GM21529 (cell line): ENCODE results near the gene TSC1.
A peak's percentile ranks its signal among the peaks of the same experiment; 100 is the strongest.

Source experiments
- ATAC-seq: cut with Tn5 transposase; IDR thresholded peaks from one replicate; pipeline ENCODE4 v1.9.1; 2021; ENCODE audit not compliant: unreplicated experiment

TSC1 gene

DNA sequence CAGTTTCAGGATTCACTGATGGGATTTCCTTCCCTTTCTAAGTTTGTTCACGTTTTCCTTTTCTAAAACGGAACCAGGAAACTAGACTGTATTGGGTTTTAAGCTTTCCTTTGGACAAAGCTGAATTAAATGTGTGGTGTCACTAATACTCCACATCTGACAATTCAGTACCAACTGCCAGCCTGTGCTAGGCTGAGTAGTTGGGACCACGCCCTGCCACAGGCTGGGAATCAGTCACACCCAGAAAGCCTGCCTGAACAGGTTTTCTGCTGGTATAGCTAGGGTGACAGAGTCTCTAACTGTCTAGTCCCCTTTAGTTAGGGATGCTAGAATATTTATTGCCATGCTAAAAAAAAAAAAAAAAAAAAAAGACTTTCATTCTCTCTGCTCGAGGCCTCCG, 50.1 kb downstream of the TSC1 start:
- ATAC-seq: no peak

GRCh38 chr9:132892400-132892799, 52.0 kb downstream of the TSC1 start:
- no peak for ATAC-seq

DNA sequence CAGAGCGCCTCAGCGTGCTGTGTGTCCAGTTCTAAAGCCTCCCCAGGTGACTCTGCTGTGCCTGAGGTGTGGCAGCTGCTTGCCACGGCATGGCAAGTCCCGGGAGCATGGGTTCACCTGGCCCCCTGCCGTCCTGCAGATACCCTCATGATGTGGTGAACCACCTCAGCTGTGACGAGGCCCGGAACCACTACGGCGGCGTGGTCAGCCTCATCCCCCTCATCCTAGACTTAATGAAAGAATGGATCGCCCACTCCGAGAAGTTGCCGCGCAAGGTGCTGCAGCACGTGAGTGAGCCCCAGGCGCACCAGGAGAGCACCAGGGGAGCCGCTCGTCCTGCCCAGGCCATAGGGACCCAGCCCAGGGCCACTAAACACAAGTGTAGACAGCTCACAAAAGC, 56.3 kb downstream of the TSC1 start:
- ATAC-seq: no peak

- no peak for ATAC-seq
Observed at GRCh38 chr9:132887181-132888120, 57.0 kb downstream of the TSC1 start.

GRCh38 chr9:132886334-132886725, 58.1 kb downstream of the TSC1 start:
- no peak for ATAC-seq

- ATAC-seq: no peak
Observed at GRCh38 chr9:132885720-132886333, 58.6 kb downstream of the TSC1 start.

DNA sequence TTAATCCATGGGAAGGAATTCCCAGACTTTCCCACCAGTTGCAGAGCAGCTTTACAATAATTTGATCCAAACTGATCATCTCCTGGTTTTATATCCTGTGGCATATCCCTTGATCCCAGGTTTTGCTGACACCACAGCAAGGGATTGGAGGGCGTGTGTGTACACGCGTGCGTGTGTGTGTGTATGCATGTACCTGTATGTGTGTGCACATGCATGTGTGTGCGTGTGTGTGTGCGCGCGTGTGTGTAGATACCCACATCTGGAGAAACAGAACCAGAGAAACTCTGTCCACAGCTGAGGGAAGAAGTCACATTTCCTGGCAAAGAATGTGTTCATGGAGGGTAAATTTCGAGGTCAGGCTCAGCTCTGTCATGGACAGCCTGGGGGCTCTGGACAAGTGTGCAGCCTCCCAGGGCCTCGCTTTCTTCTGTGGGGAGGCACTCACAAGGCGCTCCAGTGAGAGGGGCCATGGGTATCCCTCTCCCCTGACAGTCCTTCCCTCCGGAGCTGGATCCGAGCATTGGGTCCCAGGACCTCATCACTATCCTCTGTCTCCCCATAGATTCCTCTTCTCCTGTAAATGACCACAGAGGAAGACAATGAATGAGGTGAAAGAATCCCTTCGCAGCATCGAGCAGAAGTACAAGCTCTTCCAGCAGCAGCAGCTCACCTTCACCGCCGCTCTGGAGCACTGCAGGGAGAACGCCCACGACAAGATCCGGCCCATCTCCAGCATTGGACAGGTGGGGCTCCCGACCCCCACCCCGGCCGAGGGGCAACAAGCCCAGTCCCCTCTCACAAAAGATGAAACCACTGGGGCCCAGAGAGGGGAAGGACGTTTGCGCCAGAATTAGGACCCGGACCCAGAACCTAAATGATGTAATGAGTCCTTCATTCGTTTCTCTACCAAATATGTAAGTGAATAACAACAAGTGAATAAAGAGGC, 60.8 kb downstream of the TSC1 start:
- no peak for ATAC-seq

- no peak for ATAC-seq
Observed at GRCh38 chr9:132882616-132883015, 61.8 kb downstream of the TSC1 start.

- ATAC-seq: no peak
Observed at GRCh38 chr9:132881826-132882225, 62.6 kb downstream of the TSC1 start.

- no peak for ATAC-seq
Observed at GRCh38 chr9:132880324-132880661, 64.1 kb downstream of the TSC1 start.

DNA sequence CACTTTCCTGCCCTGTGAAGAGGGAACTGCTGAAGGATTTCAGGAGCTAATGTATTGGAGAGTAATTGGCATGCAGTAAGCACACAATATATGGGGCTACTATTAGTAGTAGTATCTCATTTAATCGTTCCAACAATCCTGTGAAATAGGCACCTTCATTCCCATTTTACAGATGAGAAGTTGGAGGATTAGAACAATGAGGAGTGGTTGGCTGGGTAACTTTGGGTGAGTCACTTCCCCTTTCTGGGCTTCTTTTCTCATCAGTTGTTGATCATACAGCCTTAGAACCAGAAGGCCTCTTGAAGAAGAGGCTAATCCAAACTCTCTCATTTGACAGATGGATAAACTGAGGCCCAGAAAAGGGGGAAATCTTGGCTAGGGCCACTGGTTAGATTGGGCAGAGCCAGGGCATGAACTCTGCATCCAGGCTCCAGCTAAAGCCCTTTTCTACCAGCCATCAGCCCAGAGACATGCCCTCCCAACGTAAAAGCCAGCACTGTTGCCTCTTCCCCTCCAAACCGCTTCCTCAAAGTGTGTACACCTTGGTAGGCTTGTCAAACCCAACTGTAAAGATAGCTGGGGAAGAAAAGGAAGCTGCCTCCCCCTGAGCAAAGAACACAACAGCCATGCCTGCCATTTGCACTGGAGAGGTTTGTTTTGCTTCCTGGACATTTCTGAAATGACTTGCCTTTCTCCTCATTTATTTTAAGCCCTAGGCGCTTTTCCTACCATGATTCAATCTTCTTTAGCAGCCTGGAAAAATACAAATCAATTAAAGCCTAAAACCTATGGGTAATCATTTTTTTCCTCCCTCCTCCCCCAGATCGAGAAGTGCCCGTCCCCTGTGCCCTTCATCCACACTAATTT, 64.7 kb downstream of the TSC1 start:
- no peak for ATAC-seq

GRCh38 chr9:132878695-132879456, 65.5 kb downstream of the TSC1 start, which contains the start of gene SPACA9:
TSS of gene SPACA9 (plus strand) at chr9:132878898. CDS start at chr9:132883948, 5,050 bp downstream.
- ATAC-seq: no peak

DNA sequence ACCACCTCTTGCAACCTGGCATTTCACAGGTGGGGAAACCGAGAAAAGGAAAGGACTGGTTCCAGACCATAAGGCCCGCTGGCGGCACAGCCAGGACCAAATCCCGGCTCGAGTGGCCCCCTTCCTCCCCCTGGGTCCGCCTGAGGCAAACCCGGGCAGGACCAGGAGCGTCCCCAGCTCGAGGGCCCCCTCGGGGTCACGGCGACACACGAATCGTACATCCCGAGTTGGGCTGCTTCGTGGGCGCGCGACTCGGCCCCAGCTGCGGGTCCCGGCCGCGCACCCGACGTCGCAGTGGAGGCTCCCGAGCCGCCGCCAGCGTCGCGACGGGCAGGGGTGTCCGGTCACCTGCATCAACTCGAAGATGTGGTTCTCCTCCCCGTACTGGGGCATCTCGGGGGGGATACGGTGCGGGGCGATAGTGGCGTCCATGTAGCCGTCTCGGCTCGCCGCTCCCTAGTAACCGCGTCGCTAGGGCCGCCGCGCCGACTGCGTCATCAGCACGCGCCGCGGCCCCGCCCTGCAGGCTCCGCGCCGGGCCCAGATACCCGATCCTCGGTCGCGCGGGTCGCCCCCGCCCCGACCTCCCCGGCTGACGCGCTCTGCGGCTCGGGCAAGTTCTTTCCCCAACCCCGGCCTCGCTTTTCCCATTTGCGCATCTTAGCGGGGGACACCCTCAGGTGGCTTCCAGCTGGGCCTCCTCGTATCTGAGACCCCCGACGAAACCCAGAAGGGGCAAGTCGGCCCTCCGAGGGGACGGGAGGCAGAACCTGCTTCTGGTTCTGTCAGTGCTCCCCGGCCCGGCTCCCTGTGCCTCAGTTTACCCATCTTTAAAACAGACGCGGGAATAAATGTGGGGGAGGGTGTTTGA, 66.4 kb downstream of the TSC1 start, which contains the start of gene AK8:
AK8 (minus strand) TSS at position 461 of the 871 bp plus-strand sequence; CDS start at position 432, 29 bp downstream.
- peak; percentile 68 for ATAC-seq

DNA sequence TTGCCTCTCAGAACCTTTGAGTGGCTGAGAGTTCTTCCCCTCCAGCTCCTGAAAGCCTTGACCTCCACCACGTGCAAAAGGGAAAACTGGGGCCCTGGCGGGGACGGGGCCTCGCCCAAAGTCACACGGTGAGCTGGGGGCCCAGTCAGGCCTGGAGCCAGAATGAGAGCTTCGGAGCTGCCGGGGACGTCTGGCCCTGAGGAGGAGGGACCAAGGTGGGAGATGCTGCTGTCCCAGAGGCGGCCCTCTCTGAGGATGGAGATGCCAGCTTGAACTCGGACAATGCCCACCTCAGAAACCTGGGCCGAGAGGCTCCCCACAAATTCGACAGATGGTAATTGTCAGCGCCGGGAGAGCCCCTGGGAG, 67.0 kb downstream of the TSC1 start:
- no peak for ATAC-seq

DNA sequence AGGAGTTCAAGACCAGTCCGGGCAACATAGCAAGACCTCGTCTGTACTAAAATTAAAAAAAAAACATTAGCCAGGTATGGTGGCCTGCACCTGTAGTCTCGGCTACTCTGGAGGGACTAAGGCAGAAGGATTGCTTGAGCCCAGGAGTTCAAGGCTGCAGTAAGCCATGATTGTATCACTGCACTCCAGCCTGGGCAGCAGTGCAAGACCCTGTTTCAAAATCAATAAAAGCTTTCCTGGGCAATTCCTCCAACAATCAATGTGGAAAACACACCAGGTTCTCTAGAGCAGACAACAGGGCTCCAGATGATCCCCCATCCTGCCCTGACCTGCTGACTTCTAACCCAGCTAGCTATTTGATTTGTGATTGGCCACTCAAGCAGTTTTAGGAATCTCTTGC, 67.6 kb downstream of the TSC1 start:
- no peak for ATAC-seq

GRCh38 chr9:132875159-132875558, 69.3 kb downstream of the TSC1 start:
- no peak for ATAC-seq

- ATAC-seq: no peak
Observed at GRCh38 chr9:132873403-132873802, 71.0 kb downstream of the TSC1 start.

DNA sequence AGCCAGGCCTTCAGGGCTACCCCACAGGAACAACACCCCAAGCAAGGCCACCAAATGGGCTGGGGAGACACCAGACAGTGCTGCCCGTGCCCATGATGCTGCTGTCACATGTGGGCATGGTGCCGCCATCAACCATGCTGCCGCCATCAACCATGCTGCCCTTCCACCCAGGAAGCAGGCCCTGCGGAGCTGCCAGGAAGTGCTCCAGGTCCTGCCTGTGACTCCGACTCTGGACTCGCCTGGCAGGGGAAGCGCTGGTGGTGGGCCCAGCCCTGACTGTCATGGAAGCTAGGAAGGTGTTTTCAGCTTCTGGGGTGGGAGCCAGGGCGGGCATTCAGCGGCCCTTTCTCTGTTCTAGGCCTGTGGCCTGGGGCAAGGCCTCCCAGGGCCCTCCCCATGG, 75.2 kb downstream of the TSC1 start:
- no peak for ATAC-seq

- no peak for ATAC-seq
Observed at GRCh38 chr9:132866898-132867297, 77.5 kb downstream of the TSC1 start.
